GM12865 (cell line): ENCODE measurements around the gene XPNPEP2.

Experiments
- DNase-seq: peaks from one replicate; pipeline ENCODE4 v3.0.0; 2010; ENCODE audit warnings: low read depth
- H3K4me3 ChIP-seq: 2 replicates; pipeline ENCODE4 v1.5.1; 2011; ENCODE audit warnings: mild to moderate bottlenecking, low read depth, low read length, control low read depth
- CTCF ChIP-seq: IDR thresholded peaks from 2 replicates; pipeline ENCODE4 v1.5.1; 2011; ENCODE audit warnings: low read length, control low read depth, low read depth, inconsistent platforms; ENCODE audit not compliant: insufficient read depth; ENCODE audit errors: missing control alignments

Gene XPNPEP2

DNA sequence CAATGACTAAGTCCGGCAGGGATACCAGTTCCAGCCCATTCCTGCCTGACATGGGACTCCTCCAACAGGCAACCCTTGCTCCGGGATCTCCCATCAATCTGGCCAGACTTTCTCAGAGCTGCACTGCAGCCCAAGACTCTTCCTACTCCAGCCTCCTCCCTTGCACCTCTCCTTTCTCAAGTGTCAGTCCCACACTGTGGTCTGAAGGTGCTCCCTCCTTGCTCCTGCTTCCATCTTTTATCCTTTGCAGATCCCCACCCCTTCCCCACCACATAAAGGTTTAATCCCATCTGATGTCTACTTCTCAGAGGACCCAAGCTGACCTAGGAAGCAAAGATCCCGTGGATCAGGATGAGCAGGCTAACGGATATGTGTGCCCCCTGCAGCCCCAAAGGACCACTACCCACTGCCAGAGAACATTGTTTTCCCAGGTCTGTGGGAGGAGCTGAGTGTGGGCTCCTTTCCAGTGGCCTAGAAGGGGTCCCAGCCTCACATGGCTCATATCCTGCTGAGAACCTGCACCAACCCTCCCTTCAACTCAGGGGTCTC lies 33.3 kb upstream of the XPNPEP2 start:
- TF ChIP-seq CTCF = no peak
- H3K4me3 ChIP-seq = no peak overlapping the region
- DNase-seq = no peak

GRCh38 chrX:129705988-129706387 lies 32.8 kb upstream of the XPNPEP2 start:
- no peak for DNase-seq
- TF ChIP-seq CTCF = no peak
- no peak overlapping the region for H3K4me3 ChIP-seq

GRCh38 chrX:129706400-129707072 lies 32.2 kb upstream of the XPNPEP2 start:
- no peak for TF ChIP-seq CTCF
- DNase-seq = no peak
- no peak overlapping the region for H3K4me3 ChIP-seq

DNA sequence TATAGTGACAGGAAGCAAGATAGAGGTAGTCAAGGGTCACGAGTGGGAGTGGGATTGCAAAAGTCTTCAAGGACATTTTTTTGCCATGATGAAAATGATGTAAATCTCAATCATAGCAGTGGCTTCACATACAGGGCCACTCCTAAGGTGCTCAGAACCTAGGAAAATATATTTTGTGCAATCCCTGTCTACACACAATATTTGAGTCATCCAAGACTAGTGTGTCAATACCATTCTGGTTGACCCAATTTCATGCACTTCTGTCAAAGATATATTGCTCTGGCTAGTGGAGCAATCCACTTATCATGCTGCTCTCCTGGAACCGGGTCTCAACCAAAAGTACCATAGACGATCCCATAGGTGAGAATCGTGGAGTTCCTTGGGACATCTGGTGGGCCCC lies 24.2 kb upstream of the XPNPEP2 start:
- no peak for TF ChIP-seq CTCF
- H3K4me3 ChIP-seq = no peak overlapping the region
- no peak for DNase-seq

DNA sequence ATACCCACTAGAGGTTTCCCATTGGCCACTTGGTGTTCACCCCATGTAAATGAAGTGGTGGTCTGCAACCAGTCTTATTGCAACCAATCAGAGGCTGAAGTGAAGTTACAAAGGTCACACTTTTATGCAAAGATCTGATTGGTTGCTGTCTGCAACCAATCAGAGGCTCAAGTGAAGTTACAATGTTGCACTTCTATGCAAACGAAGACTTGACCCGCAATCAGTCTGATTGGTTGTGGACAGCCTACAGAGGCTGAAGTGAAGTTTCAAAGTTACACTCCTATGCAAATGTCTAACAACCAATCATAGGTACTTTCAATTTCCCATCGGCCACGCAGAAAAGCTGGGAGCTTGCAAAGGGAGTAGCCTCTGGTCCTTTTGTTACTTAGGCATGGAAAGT lies 22.3 kb upstream of the XPNPEP2 start:
- H3K4me3 ChIP-seq = no peak overlapping the region
- no peak for TF ChIP-seq CTCF
- no peak for DNase-seq

DNA sequence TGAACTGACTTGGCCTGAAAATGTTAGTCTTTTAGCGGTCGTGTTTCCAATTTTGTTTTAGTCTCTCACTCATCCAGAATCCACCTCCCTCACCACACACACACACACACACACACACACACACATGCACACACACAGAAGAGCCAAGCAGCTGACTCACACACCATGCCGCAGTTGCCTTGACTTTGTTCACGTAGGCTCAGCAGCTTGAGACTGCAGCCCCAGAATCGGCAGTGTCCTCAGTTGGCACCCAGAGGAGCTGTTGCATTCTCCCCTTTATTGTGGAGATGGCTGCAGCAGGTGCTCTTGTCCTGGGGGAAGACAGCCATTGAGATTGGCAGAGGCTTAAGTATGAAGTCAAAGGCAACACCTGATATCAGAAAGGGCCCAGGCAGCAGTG lies 20.9 kb upstream of the XPNPEP2 start:
- no peak overlapping the region for H3K4me3 ChIP-seq
- no peak for TF ChIP-seq CTCF
- no peak for DNase-seq

GRCh38 chrX:129718676-129719075 lies 20.1 kb upstream of the XPNPEP2 start:
- no peak for TF ChIP-seq CTCF
- no peak overlapping the region for H3K4me3 ChIP-seq
- DNase-seq = no peak
